GM19395 (cell line): ENCODE data around the gene WDR82.
"Not testable (repeated sequence)": the region's sequence is repeated elsewhere in the genome, so short reads cannot be mapped to it uniquely, and the experiment has no call there.

Experiments
- ATAC-seq: cut with Tn5 transposase; IDR thresholded peaks from one replicate; pipeline ENCODE4 v1.9.1; 2021; ENCODE audit warnings: mild to moderate bottlenecking, moderate library complexity; ENCODE audit not compliant: unreplicated experiment

WDR82 gene

DNA sequence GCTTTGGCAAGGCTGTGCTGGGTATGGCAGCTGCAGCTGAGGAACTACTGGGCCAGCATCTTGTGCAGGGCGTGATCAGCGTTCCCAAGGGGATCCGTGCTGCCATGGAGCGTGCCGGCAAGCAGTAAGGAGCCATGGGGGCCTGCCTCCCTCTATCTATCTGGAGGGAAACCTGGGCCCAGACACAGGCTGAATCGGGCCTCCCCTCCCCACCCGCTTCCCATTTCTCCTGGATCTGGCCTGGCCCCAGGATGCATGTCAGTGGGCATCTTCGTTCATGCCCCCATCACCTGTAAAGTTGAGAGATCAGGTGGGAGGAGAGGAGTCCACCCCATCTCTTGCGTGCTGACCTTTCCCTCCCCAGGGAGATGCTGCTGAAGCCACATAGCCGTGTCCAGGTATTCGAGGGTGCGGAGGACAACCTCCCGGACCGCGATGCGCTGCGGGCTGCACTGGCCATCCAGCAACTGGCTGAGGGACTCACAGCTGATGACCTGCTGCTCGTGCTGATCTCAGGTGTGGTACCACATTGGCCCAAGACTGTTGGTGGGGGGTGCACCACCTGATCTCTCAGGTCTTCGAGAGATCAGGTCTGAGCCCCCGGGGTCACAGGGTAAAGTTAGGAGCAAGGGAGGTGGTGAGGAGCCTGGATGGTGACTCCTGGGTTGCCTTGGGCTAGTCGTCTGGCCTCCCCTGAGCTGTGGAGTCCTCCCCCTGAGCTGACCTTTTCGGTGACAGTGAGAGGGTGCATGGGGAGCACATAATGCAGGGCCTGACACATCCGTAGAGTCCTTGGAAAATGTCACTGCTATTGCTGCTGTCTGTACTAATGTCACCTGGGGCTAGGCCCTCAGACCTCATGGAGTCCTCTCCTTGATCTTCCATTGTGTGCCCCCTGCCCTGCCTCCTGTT, 12.4 kb upstream of the WDR82 start:
- ATAC-seq: no peak

GRCh38 chr3:52289747-52290595, 11.5 kb upstream of the WDR82 start:
- ATAC-seq: no peak

GRCh38 chr3:52289338-52289746, 10.9 kb upstream of the WDR82 start:
- ATAC-seq: no peak

- no peak for ATAC-seq
These were observed 10.2 kb upstream of the WDR82 start for GRCh38 chr3:52288674-52289073.

- no peak for ATAC-seq
These were observed 8.3 kb upstream of the WDR82 start for GRCh38 chr3:52286777-52287110.

DNA sequence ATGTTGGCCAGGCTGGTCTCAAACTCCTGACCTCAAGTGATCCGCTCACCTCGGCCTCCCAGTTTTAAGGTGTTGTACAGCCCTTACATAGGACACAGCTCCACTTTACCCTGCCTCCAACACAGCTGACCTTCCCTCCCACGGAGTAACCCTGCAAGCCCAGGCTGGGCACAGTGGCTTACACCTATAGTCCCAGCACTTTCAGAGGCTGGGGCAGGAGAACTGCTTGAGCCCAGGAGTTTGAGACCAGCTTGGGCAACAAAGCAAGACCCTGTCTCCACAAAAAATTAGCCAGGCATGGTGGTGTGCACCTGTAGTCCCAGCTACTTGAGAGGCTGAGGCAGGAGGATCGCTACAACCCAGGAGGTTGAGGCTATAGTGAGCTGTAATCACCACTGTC, 5.6 kb upstream of the WDR82 start:
- ATAC-seq: not testable (repeated sequence)

GRCh38 chr3:52283306-52283705, 4.9 kb upstream of the WDR82 start:
- ATAC-seq: no peak

DNA sequence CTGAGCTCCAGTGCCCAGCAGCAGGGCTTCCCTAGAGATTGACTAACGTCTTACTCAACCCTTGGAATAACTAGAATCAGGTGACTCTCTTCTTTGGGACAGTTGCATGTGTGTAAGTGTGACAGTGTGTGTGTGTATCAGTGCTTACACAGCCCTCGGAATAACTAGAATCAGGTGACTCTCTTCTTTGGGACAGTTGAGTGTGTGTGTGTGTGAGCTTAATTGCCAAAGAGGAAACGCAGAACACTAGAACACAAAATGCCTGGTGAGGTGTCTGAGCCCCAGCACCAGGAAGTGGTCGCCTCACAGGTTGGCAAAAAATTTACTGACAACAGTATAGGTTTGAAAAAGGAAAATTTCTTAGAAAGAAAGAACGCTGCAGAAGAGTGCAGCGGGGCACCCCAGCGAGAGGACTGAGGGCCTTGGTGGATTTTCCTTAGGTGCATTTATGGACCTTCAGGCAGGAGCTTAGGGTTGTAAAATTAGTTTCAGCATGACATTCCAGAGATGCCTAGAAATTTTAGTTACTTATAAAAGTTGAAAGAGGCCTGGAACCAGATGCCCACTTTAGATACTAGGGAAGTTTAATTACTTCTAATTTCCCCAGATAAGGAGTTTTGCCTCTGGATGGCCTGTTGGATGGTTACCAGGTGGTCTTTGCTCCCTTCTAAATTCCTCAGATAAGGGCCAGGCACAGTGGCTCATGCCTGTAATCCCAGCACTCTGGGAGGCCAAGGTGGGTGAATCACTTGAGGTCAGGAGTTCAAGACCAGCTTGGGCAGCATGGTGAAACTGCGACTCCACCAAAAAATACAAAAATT, 3.7 kb upstream of the WDR82 start:
- no peak for ATAC-seq

DNA sequence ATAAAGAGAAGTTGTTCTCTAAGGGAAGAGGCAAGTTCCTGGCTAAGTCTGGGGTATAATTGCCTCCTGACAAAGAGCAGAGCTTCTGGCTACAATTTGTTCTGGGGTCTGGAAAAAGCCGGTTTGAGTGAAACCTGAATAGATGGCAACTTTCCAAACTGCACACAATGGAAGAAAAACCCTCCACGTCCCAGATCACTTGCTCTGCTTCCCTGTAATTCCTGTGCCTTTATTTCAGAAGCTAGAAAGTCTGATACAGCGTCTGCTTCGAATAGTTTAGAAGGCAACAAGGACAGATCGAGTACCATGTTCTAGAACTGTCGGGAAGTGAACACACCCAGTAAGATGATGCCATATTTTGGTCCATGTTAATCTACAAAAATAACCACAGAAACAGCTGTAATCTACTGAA, 1.6 kb upstream of the WDR82 start:
- no peak for ATAC-seq

- no peak for ATAC-seq
These were observed 1.1 kb upstream of the WDR82 start for GRCh38 chr3:52279596-52279995.

DNA sequence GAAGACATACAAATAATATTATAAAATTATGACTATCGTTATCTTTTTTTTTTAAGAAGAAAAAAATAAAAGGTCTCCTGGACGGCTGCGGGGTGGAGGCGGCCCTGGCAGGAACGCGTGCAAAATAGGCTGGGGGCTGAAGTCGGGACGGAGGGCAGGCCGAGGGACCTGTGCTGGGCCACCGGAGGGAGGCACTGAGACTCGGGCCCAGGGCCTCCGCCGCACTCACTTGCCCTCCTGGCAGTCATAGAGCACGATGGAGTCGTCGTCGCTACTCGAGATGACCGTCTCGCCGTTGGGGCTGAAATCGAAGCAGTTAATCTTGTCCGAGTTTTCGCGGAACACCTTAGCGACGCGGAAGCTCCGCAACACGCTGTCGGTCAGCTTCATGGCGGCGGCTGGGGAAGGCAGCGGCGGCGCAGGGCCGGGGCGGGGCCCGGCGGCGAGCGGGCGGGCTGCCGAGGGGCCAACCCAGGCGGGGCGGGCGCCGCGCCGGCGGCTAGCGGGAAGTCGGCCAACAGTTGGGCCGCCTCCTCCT, 408 bp downstream of the WDR82 start:
- ATAC-seq: peak; percentile 70

DNA sequence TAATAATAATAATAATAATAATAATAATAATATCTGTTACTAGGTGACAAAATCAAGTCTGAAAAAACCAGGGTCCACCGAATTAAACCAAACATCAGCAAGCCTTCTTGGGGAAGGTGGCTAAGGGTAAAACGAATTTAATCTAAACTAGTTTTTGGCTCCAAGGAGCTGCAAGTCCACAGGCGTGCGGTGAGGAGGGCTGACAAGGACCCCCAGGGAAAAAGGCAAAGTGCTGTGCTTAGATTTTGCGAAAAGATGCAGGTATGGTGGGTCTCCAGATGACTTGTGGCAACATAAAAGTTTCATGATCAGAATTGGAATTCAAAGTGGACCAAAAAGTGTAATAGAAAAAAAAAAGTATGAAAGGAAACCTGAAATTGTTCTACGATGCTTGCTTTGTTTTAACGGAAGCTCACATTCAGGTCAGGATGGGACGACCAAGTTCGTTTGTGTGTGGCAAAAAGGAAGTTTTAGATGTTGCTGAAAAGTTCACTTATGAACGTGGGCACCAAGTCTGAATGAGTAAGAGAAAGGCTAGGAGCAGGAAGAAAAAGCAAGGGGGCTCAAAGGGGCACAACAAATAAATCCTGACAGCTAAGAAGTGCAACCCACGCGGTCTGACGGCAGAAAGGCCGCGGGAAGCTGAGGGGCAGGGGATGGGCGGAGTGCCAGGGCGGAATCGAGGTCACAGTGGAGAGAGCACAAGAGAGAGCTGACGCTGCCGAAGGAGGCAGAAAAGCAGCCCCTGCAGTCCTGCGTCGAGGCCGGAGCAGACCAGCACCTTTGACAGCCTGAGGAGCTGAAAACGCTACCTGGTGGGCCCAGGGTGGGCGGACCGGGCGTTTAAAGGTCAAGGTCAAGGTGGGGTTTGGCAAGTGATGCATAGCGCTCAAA, 1.1 kb downstream of the WDR82 start:
- peak; percentile 16 for ATAC-seq

GRCh38 chr3:52274781-52275180, 3.7 kb downstream of the WDR82 start:
- ATAC-seq: not testable (repeated sequence)

GRCh38 chr3:52272831-52273230, 5.6 kb downstream of the WDR82 start:
- ATAC-seq: no peak

DNA sequence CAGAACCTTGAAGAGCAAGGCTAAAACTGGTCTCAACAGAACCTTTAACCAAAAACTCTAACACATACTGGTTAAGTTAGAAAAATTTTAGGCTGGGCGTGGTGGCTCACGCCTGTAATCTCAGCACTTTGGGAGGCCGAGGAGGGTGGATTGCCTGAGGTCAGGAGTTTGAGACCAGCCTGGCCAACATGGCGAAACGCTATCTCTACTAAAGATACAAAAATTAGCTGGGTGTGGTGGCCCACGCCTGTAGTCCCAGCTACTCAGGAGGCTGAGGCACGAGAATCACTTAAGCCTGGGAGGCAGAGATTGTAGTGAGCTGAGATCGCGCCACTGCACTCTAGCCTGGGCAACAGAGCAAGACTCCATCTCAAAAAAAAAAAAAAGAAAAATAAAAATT, 6.3 kb downstream of the WDR82 start:
- not testable (repeated sequence) for ATAC-seq

DNA sequence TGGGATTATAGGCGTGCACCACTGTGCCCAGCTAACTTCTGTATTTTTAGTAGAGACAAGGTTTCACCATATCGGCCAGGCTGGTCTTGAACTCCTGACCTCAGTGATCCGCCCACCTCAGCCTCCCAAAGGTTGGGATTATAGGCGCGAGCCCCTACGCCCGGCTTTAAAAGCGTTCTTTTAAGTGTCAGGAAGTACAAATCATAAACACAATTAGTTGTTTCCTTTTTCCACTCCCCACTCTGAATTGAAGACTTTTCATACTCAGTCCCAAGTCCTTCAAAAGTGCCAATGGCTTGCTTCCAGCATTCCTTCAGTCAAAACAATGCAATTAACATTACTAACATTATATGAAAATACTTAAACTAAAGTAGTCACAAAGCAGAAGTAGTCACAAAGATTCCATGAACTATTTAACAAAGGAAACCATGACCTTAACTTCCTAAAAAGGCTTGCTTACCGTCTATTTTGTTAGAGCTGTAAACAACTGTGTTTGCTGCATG, 8.1 kb downstream of the WDR82 start:
- ATAC-seq: no peak

- no peak for ATAC-seq
These were observed 8.7 kb downstream of the WDR82 start for GRCh38 chr3:52269776-52270175.

DNA sequence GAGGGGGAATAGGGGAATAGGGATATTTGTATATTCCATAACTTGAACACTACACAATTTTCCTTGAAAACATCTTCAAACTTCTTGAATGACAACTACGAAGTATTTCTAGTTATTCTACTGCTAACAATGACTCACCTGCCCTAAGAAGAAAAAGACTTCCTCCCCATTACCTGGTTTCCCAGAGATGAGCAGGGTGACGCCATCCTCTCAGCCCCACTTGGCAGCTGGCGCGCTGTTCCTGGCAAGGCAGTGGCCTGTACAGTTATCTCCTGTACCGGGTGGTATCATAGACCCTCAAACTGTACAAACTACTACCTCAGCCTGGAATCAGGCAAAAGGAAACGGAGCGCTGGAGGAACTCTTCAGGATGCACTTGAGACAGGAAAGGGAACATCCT, 10.4 kb downstream of the WDR82 start:
- no peak for ATAC-seq

- no peak for ATAC-seq
These were observed 13.1 kb downstream of the WDR82 start for GRCh38 chr3:52265387-52265786.

GRCh38 chr3:52262447-52262846, 16.0 kb downstream of the WDR82 start:
- no peak for ATAC-seq
